ENCODE data around the gene COL8A1.

COL8A1 gene

GRCh38 chr3:99772671-99773070, 134.3 kb downstream of the COL8A1 start:
- H3K9me3 ChIP-seq (ENCODE audit: control insufficient read depth in 2 of 2, low read length in 2 of 2): no peaks in the 10 kb centered on the region
- no peaks in the 10 kb centered on the region for H3K4me1 ChIP-seq (ENCODE audit: control insufficient read depth, insufficient read depth, low read length)
- H3K27ac ChIP-seq (ENCODE audit: low read length): no peak overlapping the region
- H3K4me3 ChIP-seq (ENCODE audit: low read length in 2 of 2): no peak overlapping the region
- no peaks in the 10 kb centered on the region for H3K27me3 ChIP-seq (ENCODE audit: control insufficient read depth in 1 of 2, insufficient read depth in 2 of 2, low read length in 2 of 2)
- no peak overlapping the region for H3K9ac ChIP-seq (ENCODE audit: low read length in 2 of 2)
- H3K36me3 ChIP-seq (ENCODE audit: control insufficient read depth in 2 of 2, insufficient read depth in 2 of 2, low read length in 2 of 2): no peaks in the 10 kb centered on the region

GRCh38 chr3:99774467-99774866, 136.1 kb downstream of the COL8A1 start:
- Histone ChIP-seq H3K4me3 (ENCODE audit: low read length in 2 of 2) (no peak overlapping the region), H3K9ac (ENCODE audit: low read length in 2 of 2) (no peak overlapping the region), H3K4me1 (ENCODE audit: control insufficient read depth, insufficient read depth, low read length) (no peaks in the 10 kb centered on the region), H3K27me3 (ENCODE audit: control insufficient read depth in 1 of 2, insufficient read depth in 2 of 2, low read length in 2 of 2) (no peaks in the 10 kb centered on the region), H3K9me3 (ENCODE audit: control insufficient read depth in 2 of 2, low read length in 2 of 2) (no peaks in the 10 kb centered on the region), H3K27ac (ENCODE audit: low read length) (no peak overlapping the region), H3K36me3 (ENCODE audit: control insufficient read depth in 2 of 2, insufficient read depth in 2 of 2, low read length in 2 of 2) (no peaks in the 10 kb centered on the region)

- no peaks in the 10 kb centered on the region for H3K27me3 ChIP-seq (ENCODE audit: control insufficient read depth in 1 of 2, insufficient read depth in 2 of 2, low read length in 2 of 2)
- no peaks in the 10 kb centered on the region for H3K4me1 ChIP-seq (ENCODE audit: control insufficient read depth, insufficient read depth, low read length)
- no peaks in the 10 kb centered on the region for H3K9me3 ChIP-seq (ENCODE audit: control insufficient read depth in 2 of 2, low read length in 2 of 2)
- no peaks in the 10 kb centered on the region for H3K36me3 ChIP-seq (ENCODE audit: control insufficient read depth in 2 of 2, insufficient read depth in 2 of 2, low read length in 2 of 2)
- no peak overlapping the region for H3K9ac ChIP-seq (ENCODE audit: low read length in 2 of 2)
- no peak overlapping the region for H3K4me3 ChIP-seq (ENCODE audit: low read length in 2 of 2)
- H3K27ac ChIP-seq (ENCODE audit: low read length): no peak overlapping the region
Measured at GRCh38 chr3:99776516-99777209, 138.3 kb downstream of the COL8A1 start.

GRCh38 chr3:99777210-99777549, 138.8 kb downstream of the COL8A1 start:
- H3K27me3 ChIP-seq (ENCODE audit: control insufficient read depth in 1 of 2, insufficient read depth in 2 of 2, low read length in 2 of 2): no peaks in the 10 kb centered on the region
- H3K36me3 ChIP-seq (ENCODE audit: control insufficient read depth in 2 of 2, insufficient read depth in 2 of 2, low read length in 2 of 2): no peaks in the 10 kb centered on the region
- H3K9ac ChIP-seq (ENCODE audit: low read length in 2 of 2): no peak overlapping the region
- H3K27ac ChIP-seq (ENCODE audit: low read length): no peak overlapping the region
- no peaks in the 10 kb centered on the region for H3K9me3 ChIP-seq (ENCODE audit: control insufficient read depth in 2 of 2, low read length in 2 of 2)
- no peak overlapping the region for H3K4me3 ChIP-seq (ENCODE audit: low read length in 2 of 2)
- no peaks in the 10 kb centered on the region for H3K4me1 ChIP-seq (ENCODE audit: control insufficient read depth, insufficient read depth, low read length)

GRCh38 chr3:99777708-99778107, 139.3 kb downstream of the COL8A1 start:
- Histone ChIP-seq H3K9me3 (ENCODE audit: control insufficient read depth in 2 of 2, low read length in 2 of 2) (no peaks in the 10 kb centered on the region), H3K27me3 (ENCODE audit: control insufficient read depth in 1 of 2, insufficient read depth in 2 of 2, low read length in 2 of 2) (no peaks in the 10 kb centered on the region), H3K9ac (ENCODE audit: low read length in 2 of 2) (no peak overlapping the region), H3K27ac (ENCODE audit: low read length) (no peak overlapping the region), H3K4me3 (ENCODE audit: low read length in 2 of 2) (no peak overlapping the region), H3K4me1 (ENCODE audit: control insufficient read depth, insufficient read depth, low read length) (no peaks in the 10 kb centered on the region), H3K36me3 (ENCODE audit: control insufficient read depth in 2 of 2, insufficient read depth in 2 of 2, low read length in 2 of 2) (no peaks in the 10 kb centered on the region)

GRCh38 chr3:99780749-99781148, 142.4 kb downstream of the COL8A1 start:
- Histone ChIP-seq H3K27ac (ENCODE audit: low read length) (no peak overlapping the region), H3K36me3 (ENCODE audit: control insufficient read depth in 2 of 2, insufficient read depth in 2 of 2, low read length in 2 of 2) (no peaks in the 10 kb centered on the region), H3K4me3 (ENCODE audit: low read length in 2 of 2) (no peak overlapping the region), H3K9me3 (ENCODE audit: control insufficient read depth in 2 of 2, low read length in 2 of 2) (no peaks in the 10 kb centered on the region), H3K27me3 (ENCODE audit: control insufficient read depth in 1 of 2, insufficient read depth in 2 of 2, low read length in 2 of 2) (no peaks in the 10 kb centered on the region), H3K4me1 (ENCODE audit: control insufficient read depth, insufficient read depth, low read length) (no peaks in the 10 kb centered on the region), H3K9ac (ENCODE audit: low read length in 2 of 2) (no peak overlapping the region)

- no peak overlapping the region for H3K27ac ChIP-seq (ENCODE audit: low read length)
- no peaks in the 10 kb centered on the region for H3K27me3 ChIP-seq (ENCODE audit: control insufficient read depth in 1 of 2, insufficient read depth in 2 of 2, low read length in 2 of 2)
- H3K9me3 ChIP-seq (ENCODE audit: control insufficient read depth in 2 of 2, low read length in 2 of 2): no peaks in the 10 kb centered on the region
- H3K9ac ChIP-seq (ENCODE audit: low read length in 2 of 2): no peak overlapping the region
- H3K4me1 ChIP-seq (ENCODE audit: control insufficient read depth, insufficient read depth, low read length): no peaks in the 10 kb centered on the region
- no peak overlapping the region for H3K4me3 ChIP-seq (ENCODE audit: low read length in 2 of 2)
- H3K36me3 ChIP-seq (ENCODE audit: control insufficient read depth in 2 of 2, insufficient read depth in 2 of 2, low read length in 2 of 2): no peaks in the 10 kb centered on the region
Measured at GRCh38 chr3:99781761-99782160, 143.4 kb downstream of the COL8A1 start.

- Histone ChIP-seq H3K9me3 (ENCODE audit: control insufficient read depth in 2 of 2, low read length in 2 of 2) (no peaks in the 10 kb centered on the region), H3K27ac (ENCODE audit: low read length) (no peak overlapping the region), H3K4me1 (ENCODE audit: control insufficient read depth, insufficient read depth, low read length) (no peaks in the 10 kb centered on the region), H3K9ac (ENCODE audit: low read length in 2 of 2) (no peak overlapping the region), H3K36me3 (ENCODE audit: control insufficient read depth in 2 of 2, insufficient read depth in 2 of 2, low read length in 2 of 2) (no peaks in the 10 kb centered on the region), H3K4me3 (ENCODE audit: low read length in 2 of 2) (no peak overlapping the region), H3K27me3 (ENCODE audit: control insufficient read depth in 1 of 2, insufficient read depth in 2 of 2, low read length in 2 of 2) (no peaks in the 10 kb centered on the region)
Measured at GRCh38 chr3:99783011-99783573, 144.7 kb downstream of the COL8A1 start.

GRCh38 chr3:99789011-99789721, 150.8 kb downstream of the COL8A1 start:
- no peaks in the 10 kb centered on the region for H3K4me1 ChIP-seq (ENCODE audit: control insufficient read depth, insufficient read depth, low read length)
- no peak overlapping the region for H3K9ac ChIP-seq (ENCODE audit: low read length in 2 of 2)
- H3K27ac ChIP-seq (ENCODE audit: low read length): no peak overlapping the region
- H3K9me3 ChIP-seq (ENCODE audit: control insufficient read depth in 2 of 2, low read length in 2 of 2): no peaks in the 10 kb centered on the region
- no peaks in the 10 kb centered on the region for H3K36me3 ChIP-seq (ENCODE audit: control insufficient read depth in 2 of 2, insufficient read depth in 2 of 2, low read length in 2 of 2)
- H3K27me3 ChIP-seq (ENCODE audit: control insufficient read depth in 1 of 2, insufficient read depth in 2 of 2, low read length in 2 of 2): no peaks in the 10 kb centered on the region
- H3K4me3 ChIP-seq (ENCODE audit: low read length in 2 of 2): no peak overlapping the region

- no peaks in the 10 kb centered on the region for H3K27me3 ChIP-seq (ENCODE audit: control insufficient read depth in 1 of 2, insufficient read depth in 2 of 2, low read length in 2 of 2)
Measured at GRCh38 chr3:99794485-99794884, 156.1 kb downstream of the COL8A1 start.

GRCh38 chr3:99795573-99795972, 157.2 kb downstream of the COL8A1 start:
- H3K9ac ChIP-seq (ENCODE audit: low read length in 2 of 2): no peak overlapping the region

More at GRCh38 chr3:99794485-99794884, 156.1 kb downstream of the COL8A1 start:
- Histone ChIP-seq H3K36me3 (ENCODE audit: control insufficient read depth in 2 of 2, insufficient read depth in 2 of 2, low read length in 2 of 2) (no peaks in the 10 kb centered on the region), H3K4me1 (ENCODE audit: control insufficient read depth, insufficient read depth, low read length) (no peaks in the 10 kb centered on the region), H3K9ac (ENCODE audit: low read length in 2 of 2) (no peak overlapping the region), H3K4me3 (ENCODE audit: low read length in 2 of 2) (no peak overlapping the region), H3K27ac (ENCODE audit: low read length) (no peak overlapping the region), H3K9me3 (ENCODE audit: control insufficient read depth in 2 of 2, low read length in 2 of 2) (no peaks in the 10 kb centered on the region)

More at GRCh38 chr3:99795573-99795972, 157.2 kb downstream of the COL8A1 start:
- H3K4me3 ChIP-seq (ENCODE audit: low read length in 2 of 2): no peak overlapping the region
- no peaks in the 10 kb centered on the region for H3K27me3 ChIP-seq (ENCODE audit: control insufficient read depth in 1 of 2, insufficient read depth in 2 of 2, low read length in 2 of 2)
- no peaks in the 10 kb centered on the region for H3K4me1 ChIP-seq (ENCODE audit: control insufficient read depth, insufficient read depth, low read length)
- H3K36me3 ChIP-seq (ENCODE audit: control insufficient read depth in 2 of 2, insufficient read depth in 2 of 2, low read length in 2 of 2): no peaks in the 10 kb centered on the region
- H3K27ac ChIP-seq (ENCODE audit: low read length): no peak overlapping the region
- H3K9me3 ChIP-seq (ENCODE audit: control insufficient read depth in 2 of 2, low read length in 2 of 2): no peaks in the 10 kb centered on the region
